ENCODE results near the gene CAMKK1.

CAMKK1 gene

GRCh38 chr17:3912827-3913226, 20.0 kb upstream of the CAMKK1 start:
- Histone ChIP-seq H3K27me3 (no peaks in the 10 kb centered on the region), H3K4me1 (peaks cover 7 to 69% (median 20%) of the 10 kb centered on the region in 4 donors), H3K9me3 (no peaks in the 10 kb centered on the region), H3K36me3 (no peaks in the 10 kb centered on the region), H3K27ac (no peak overlapping the region), H3K4me3 (peak overlapping the region in 1 of 2 donors; percentile 63)
- no peak for TF ChIP-seq CTCF (IDR thresholded peaks at IDR 0.05)
- intact Hi-C loops (cut with DNase I; ENCODE audit: low total_unique reads), result loop anchor here (5.0 kb wide), 2 partner anchors 94 to 164 kb away; no protein-coding TSS in a partner anchor
- DNase-seq, result no peak

GRCh38 chr17:3911271-3912053, 18.6 kb upstream of the CAMKK1 start:
- no peak for TF ChIP-seq CTCF (IDR thresholded peaks at IDR 0.05)
- peaks cover under 1 to 55% (median 6%) of the 10 kb centered on the region in 4 donors for H3K4me1 ChIP-seq
- H3K27me3 ChIP-seq, result no peaks in the 10 kb centered on the region
- no peaks in the 10 kb centered on the region for H3K9me3 ChIP-seq
- intact Hi-C loops (cut with DNase I; ENCODE audit: low total_unique reads), result loop anchor here (5.0 kb wide), 2 partner anchors 96 to 166 kb away; no protein-coding TSS in a partner anchor
- H3K36me3 ChIP-seq, result no peaks in the 10 kb centered on the region
- DNase-seq, result peak in 1 of 2 donors; percentile 64
- H3K4me3 ChIP-seq, result no peak overlapping the region
- peak overlapping the region; percentile 10 to 27 for H3K27ac ChIP-seq

GRCh38 chr17:3910420-3911270, 17.8 kb upstream of the CAMKK1 start:
- Histone ChIP-seq H3K36me3 (no peaks in the 10 kb centered on the region), H3K4me1 (peaks cover 0 to 49% (median 3%) of the 10 kb centered on the region in 4 donors), H3K27me3 (no peaks in the 10 kb centered on the region), H3K9me3 (no peaks in the 10 kb centered on the region), H3K27ac (peak overlapping the region in 1 of 2 donors; percentile 10), H3K4me3 (no peak overlapping the region)
- intact Hi-C loops (cut with DNase I; ENCODE audit: low total_unique reads), result loop anchor here (5.0 kb wide), 2 partner anchors 97 to 167 kb away; no protein-coding TSS in a partner anchor
- TF ChIP-seq CTCF (IDR thresholded peaks at IDR 0.05), result no peak
- DNase-seq, result no peak

- Histone ChIP-seq H3K9me3 (no peaks in the 10 kb centered on the region), H3K36me3 (no peaks in the 10 kb centered on the region), H3K4me1 (peaks cover 0 to 50% (median 3%) of the 10 kb centered on the region in 4 donors), H3K4me3 (no peak overlapping the region), H3K27me3 (no peaks in the 10 kb centered on the region), H3K27ac (no peak overlapping the region)
- intact Hi-C loops (cut with DNase I; ENCODE audit: low total_unique reads), result no loop called here
- no peak for TF ChIP-seq CTCF (IDR thresholded peaks at IDR 0.05)
- no peak for DNase-seq
Measured at GRCh38 chr17:3909257-3909656, 16.4 kb upstream of the CAMKK1 start.

GRCh38 chr17:3907483-3908216, 14.8 kb upstream of the CAMKK1 start:
- H3K27me3 ChIP-seq, result no peaks in the 10 kb centered on the region
- H3K4me1 ChIP-seq, result peaks cover 0 to 36% (median 3%) of the 10 kb centered on the region in 4 donors
- DNase-seq, result no peak
- H3K36me3 ChIP-seq, result peaks cover 6 to 9% (median 9%) of the 10 kb centered on the region in 3 donors
- TF ChIP-seq CTCF (IDR thresholded peaks at IDR 0.05), result no peak
- H3K9me3 ChIP-seq, result no peaks in the 10 kb centered on the region
- H3K4me3 ChIP-seq, result no peak overlapping the region
- intact Hi-C loops (cut with DNase I; ENCODE audit: low total_unique reads), result no loop called here
- no peak overlapping the region for H3K27ac ChIP-seq

Data from tibial artery (tissue), 4 donors.